OCI-LY3 (cell line): Measurements from ENCODE around the gene FCMR.

Source experiments
- H2AFZ ChIP-seq: fragments of 200-600, 300-600 bp; shearing (Covaris generic); 2 replicates; pipeline ENCODE4 v1.6.0; 2014; ENCODE audit warnings: antibody characterized with exemption, low read depth, low read length
- H3K27ac ChIP-seq: fragments of 200-600, 300-600 bp; sonication (generic); 2 replicates; pipeline ENCODE4 v1.5.1; 2014; ENCODE audit warnings: mild to moderate bottlenecking, low read length, moderate library complexity, mixed read lengths
- H3K27me3 ChIP-seq: fragments of 200-600, 300-600 bp; sonication (generic); 2 replicates; pipeline ENCODE4 v1.6.1; 2014; ENCODE audit warnings: low read depth, low read length, mixed read lengths
- H3K36me3 ChIP-seq: fragments of 200-600, 300-600 bp; sonication (generic); replicated peaks from 2 replicates; pipeline ENCODE3; 2014; ENCODE audit warnings: low read depth, low read length, mixed read lengths
- H3K4me1 ChIP-seq: fragments of 300-600, 200-600 bp; sonication (generic); 2 replicates; pipeline ENCODE4 v1.6.1; 2014; ENCODE audit warnings: low read length, mixed read lengths
- H3K4me2 ChIP-seq: fragments of 200-600, 300-600 bp; sonication (generic); 2 replicates; pipeline ENCODE4 v1.6.1; 2014; ENCODE audit warnings: low read length, mixed read lengths
- H3K4me3 ChIP-seq: fragments of 300-600, 200-600 bp; sonication (generic); 2 replicates; pipeline ENCODE4 v1.5.1; 2014; ENCODE audit warnings: antibody characterized with exemption, mild to moderate bottlenecking, low read length, moderate library complexity
- H3K79me2 ChIP-seq: fragments of 300-600, 200-600 bp; shearing (Covaris generic); 2 replicates; pipeline ENCODE4 v1.6.1; 2014; ENCODE audit warnings: mild to moderate bottlenecking, low read length, mixed read lengths
- H3K9ac ChIP-seq: fragments of 300-600, 200-600 bp; shearing (Covaris generic); 2 replicates; pipeline ENCODE4 v1.6.0; 2014; ENCODE audit warnings: mild to moderate bottlenecking, low read length, moderate library complexity
- H3K9me3 ChIP-seq: fragments of 200-600, 300-600 bp; shearing (Covaris generic); 2 replicates; pipeline ENCODE4 v1.6.1; 2014; ENCODE audit warnings: low read length, mixed read lengths; ENCODE audit not compliant: insufficient read depth
- H4K20me1 ChIP-seq: fragments of 200-600, 300-600 bp; sonication (generic); 2 replicates; pipeline ENCODE4 v1.6.1; 2016; ENCODE audit warnings: low read length, mixed read lengths; ENCODE audit not compliant: insufficient read depth
- CTCF ChIP-seq: fragments of 200-600, 300-600 bp; sonication (generic); IDR thresholded peaks from 2 replicates; pipeline ENCODE4 v1.5.1; 2014; ENCODE audit warnings: antibody characterized with exemption, low read length, low read depth
- EZH2phosphoT487 ChIP-seq: fragments of 200-600 bp; shearing (Covaris generic); IDR thresholded peaks from 2 replicates; pipeline ENCODE4 v1.6.1; 2018; ENCODE audit warnings: antibody characterized with exemption, mixed run types, low read depth

The FCMR gene

GRCh38 chr1:206872139-206872538 lies 49.6 kb downstream of the FCMR start:
- Histone ChIP-seq H3K9ac (no peak overlapping the region), H3K27me3 (peaks cover 28% of the 10 kb centered on the region), H3K4me1 (no peaks in the 10 kb centered on the region), H3K4me2 (no peak overlapping the region), H3K27ac (no peak overlapping the region), H4K20me1 (no peaks in the 10 kb centered on the region), H2AFZ (no peak overlapping the region), H3K36me3 (peaks cover 6% of the 10 kb centered on the region), H3K9me3 (peaks cover 10% of the 10 kb centered on the region), H3K79me2 (no peaks in the 10 kb centered on the region), H3K4me3 (no peak overlapping the region)
- TF ChIP-seq EZH2phosphoT487 (no peak), CTCF (no peak)

DNA sequence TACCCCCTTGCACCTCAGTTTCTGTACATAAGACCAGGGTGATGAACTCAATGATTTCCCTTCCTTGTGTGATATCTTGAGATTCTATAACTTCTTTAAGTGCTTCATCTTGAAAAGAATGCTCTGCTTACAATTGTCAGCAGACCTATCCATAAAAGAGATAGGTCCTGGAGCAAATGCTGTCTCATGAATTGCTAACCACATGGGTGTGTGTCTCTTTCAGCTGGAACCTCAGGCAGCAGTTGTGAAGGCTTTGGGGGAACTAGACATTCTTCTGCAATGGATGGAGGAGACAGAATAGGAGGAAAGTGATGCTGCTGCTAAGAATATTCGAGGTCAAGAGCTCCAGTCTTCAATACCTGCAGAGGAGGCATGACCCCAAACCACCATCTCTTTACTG lies 53.5 kb downstream of the FCMR start:
- Histone ChIP-seq H3K27ac (no peak overlapping the region), H3K4me2 (no peak overlapping the region), H4K20me1 (no peaks in the 10 kb centered on the region), H3K36me3 (no peaks in the 10 kb centered on the region), H3K9me3 (no peaks in the 10 kb centered on the region), H3K79me2 (no peaks in the 10 kb centered on the region), H3K4me1 (no peaks in the 10 kb centered on the region), H3K27me3 (peaks cover 51% of the 10 kb centered on the region), H3K9ac (no peak overlapping the region), H3K4me3 (no peak overlapping the region), H2AFZ (no peak overlapping the region)
- no peak for TF ChIP-seq EZH2phosphoT487
- no peak for TF ChIP-seq CTCF

GRCh38 chr1:206867716-206868115 lies 54.0 kb downstream of the FCMR start:
- Histone ChIP-seq H3K79me2 (no peaks in the 10 kb centered on the region), H2AFZ (no peak overlapping the region), H3K9ac (no peak overlapping the region), H3K4me2 (no peak overlapping the region), H3K9me3 (no peaks in the 10 kb centered on the region), H3K36me3 (no peaks in the 10 kb centered on the region), H3K27ac (no peak overlapping the region), H3K4me3 (no peak overlapping the region), H3K27me3 (peaks cover 56% of the 10 kb centered on the region), H4K20me1 (no peaks in the 10 kb centered on the region), H3K4me1 (no peaks in the 10 kb centered on the region)
- no peak for TF ChIP-seq CTCF
- no peak for TF ChIP-seq EZH2phosphoT487

GRCh38 chr1:206867239-206867638 lies 54.5 kb downstream of the FCMR start:
- TF ChIP-seq CTCF: no peak
- TF ChIP-seq EZH2phosphoT487: no peak
- H3K27me3 ChIP-seq: peaks cover 61% of the 10 kb centered on the region
- no peaks in the 10 kb centered on the region for H3K36me3 ChIP-seq
- H3K4me2 ChIP-seq: no peak overlapping the region
- no peaks in the 10 kb centered on the region for H3K79me2 ChIP-seq
- no peak overlapping the region for H2AFZ ChIP-seq
- H4K20me1 ChIP-seq: no peaks in the 10 kb centered on the region
- H3K27ac ChIP-seq: no peak overlapping the region
- H3K9me3 ChIP-seq: no peaks in the 10 kb centered on the region
- no peaks in the 10 kb centered on the region for H3K4me1 ChIP-seq
- no peak overlapping the region for H3K4me3 ChIP-seq
- H3K9ac ChIP-seq: no peak overlapping the region
